IPS-18c (cell line): ENCODE measurements around the gene CALML5.

Experiments
- H3K4me3 ChIP-seq: 2 replicates; pipeline ENCODE4 v1.7.0; 2013; ENCODE audit warnings: low read depth, mild to moderate bottlenecking, low read length, moderate library complexity; ENCODE audit not compliant: insufficient read depth
- H3K9me3 ChIP-seq: one replicate; pipeline ENCODE4 v1.6.1; 2013; ENCODE audit warnings: mild to moderate bottlenecking, low read length, moderate library complexity; ENCODE audit not compliant: control insufficient read depth, insufficient read depth

The CALML5 gene

GRCh38 chr10:5508786-5509185, 9.4 kb upstream of the CALML5 start:
- Histone ChIP-seq H3K4me3 (no peak overlapping the region), H3K9me3 (no peaks in the 10 kb centered on the region)

DNA sequence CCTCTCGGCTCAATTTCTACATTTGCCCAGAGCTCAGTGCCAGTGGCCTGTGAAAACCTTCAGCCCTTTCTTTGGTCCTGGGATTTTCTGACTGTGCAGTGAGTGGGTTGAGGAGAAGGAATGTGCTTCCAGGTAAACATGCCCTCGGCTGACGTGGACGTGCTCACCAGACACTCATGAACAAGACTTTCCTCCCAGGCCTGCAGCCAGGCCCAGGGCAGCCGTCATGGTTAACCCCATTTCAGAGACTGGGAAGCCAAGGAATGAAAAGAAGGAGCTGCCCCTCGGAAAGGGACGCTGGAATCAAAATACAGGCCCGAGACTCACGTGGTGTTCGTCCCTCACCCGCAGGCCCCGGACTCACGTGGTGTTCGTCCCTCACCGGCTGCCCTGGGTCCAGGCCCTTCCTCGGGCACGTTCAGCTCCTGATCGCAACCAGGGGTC, 8.8 kb upstream of the CALML5 start:
- Histone ChIP-seq H3K4me3 (no peak overlapping the region), H3K9me3 (no peaks in the 10 kb centered on the region)

- Histone ChIP-seq H3K4me3 (no peak overlapping the region), H3K9me3 (no peaks in the 10 kb centered on the region)
These were observed 8.3 kb upstream of the CALML5 start for GRCh38 chr10:5507649-5508131.

- Histone ChIP-seq H3K9me3 (no peaks in the 10 kb centered on the region), H3K4me3 (no peak overlapping the region)
These were observed 7.6 kb upstream of the CALML5 start for GRCh38 chr10:5506751-5507648.

DNA sequence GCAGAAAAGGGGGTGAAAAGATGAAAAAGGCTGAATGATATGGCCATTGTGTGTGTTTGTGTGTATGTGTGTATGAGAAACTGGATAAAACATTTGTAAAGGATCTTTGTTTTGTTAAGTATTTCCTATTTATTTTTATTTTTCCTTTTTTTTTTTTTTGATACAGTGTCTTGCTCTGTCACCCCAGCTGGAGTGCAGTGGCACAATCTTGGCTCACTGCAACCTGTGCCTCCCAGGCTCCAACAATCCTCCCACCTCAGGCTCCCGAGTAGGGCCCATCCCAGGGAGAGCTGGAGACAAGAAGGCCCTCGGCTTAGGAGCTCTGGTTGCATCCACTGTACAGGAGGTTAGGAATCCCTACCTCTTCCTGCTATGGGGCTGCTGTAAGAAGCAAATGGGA, 6.9 kb upstream of the CALML5 start:
- Histone ChIP-seq H3K9me3 (no peaks in the 10 kb centered on the region), H3K4me3 (no peak overlapping the region)

- Histone ChIP-seq H3K4me3 (no peak overlapping the region), H3K9me3 (no peaks in the 10 kb centered on the region)
These were observed 5.0 kb upstream of the CALML5 start for GRCh38 chr10:5504146-5505072.

DNA sequence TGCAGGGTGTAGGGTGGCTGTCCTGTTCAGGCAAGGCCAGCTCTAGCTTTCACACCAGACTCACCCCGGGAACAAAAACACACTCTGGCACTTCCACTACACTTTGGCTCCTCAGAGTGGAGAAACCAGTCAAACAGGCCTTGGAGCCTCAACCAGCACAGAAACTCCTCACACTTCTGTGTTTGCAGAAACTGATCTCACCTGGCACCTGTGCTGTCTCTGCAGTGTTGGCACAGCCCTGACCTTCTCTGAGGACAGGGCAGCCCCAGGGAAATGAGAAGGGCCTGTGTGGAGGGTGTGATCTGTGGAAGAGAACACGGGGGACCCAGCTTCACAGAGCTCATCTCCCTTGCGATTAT, 4.1 kb upstream of the CALML5 start:
- Histone ChIP-seq H3K9me3 (no peaks in the 10 kb centered on the region), H3K4me3 (no peak overlapping the region)

- H3K4me3 ChIP-seq = no peak overlapping the region
- no peaks in the 10 kb centered on the region for H3K9me3 ChIP-seq
These were observed 3.5 kb upstream of the CALML5 start for GRCh38 chr10:5502571-5503476.

- Histone ChIP-seq H3K4me3 (no peak overlapping the region), H3K9me3 (no peaks in the 10 kb centered on the region)
These were observed 2.7 kb upstream of the CALML5 start for GRCh38 chr10:5502061-5502521.

DNA sequence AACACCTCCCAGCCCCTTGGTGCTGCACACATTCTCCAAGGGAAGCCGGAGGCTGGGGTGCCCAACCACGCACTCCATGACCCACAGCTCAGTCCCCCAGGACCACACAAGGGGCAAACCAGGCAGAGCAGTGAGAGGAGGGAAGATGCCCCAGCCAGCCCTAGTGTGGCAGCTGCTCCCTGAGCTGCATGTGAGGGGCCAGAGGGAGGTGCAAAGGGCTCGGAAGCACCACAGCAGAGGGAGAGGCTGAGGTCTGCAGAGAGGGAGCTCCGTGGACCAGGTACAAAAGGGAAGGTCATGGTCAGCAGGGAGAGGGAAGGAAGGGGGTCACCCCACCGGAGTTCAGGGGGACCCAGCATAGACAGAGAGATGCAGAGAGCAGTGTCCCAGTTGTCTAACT, 1.5 kb upstream of the CALML5 start:
- no peaks in the 10 kb centered on the region for H3K9me3 ChIP-seq
- no peak overlapping the region for H3K4me3 ChIP-seq

- Histone ChIP-seq H3K9me3 (no peaks in the 10 kb centered on the region), H3K4me3 (no peak overlapping the region)
These were observed 846 bp upstream of the CALML5 start for GRCh38 chr10:5500162-5500670.

GRCh38 chr10:5498791-5499492, 428 bp downstream of the CALML5 start:
- Histone ChIP-seq H3K4me3 (no peak overlapping the region), H3K9me3 (no peaks in the 10 kb centered on the region)

GRCh38 chr10:5497948-5498730, 1.2 kb downstream of the CALML5 start:
- Histone ChIP-seq H3K9me3 (no peaks in the 10 kb centered on the region), H3K4me3 (no peak overlapping the region)

DNA sequence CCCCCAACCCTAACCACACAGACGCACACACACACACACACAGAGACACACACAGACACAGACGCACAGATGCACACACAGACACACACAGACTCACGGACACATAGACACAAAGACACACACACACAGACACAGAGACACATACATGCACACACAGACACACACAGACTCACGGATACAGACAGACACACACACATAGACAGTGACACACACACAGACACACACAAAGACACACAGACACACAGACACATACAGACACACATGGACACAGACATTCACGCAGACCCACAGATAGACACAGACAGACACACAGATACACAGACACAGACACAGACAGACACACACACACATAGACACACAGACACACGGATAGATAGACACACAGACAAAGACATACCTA, 2.1 kb downstream of the CALML5 start:
- Histone ChIP-seq H3K9me3 (no peaks in the 10 kb centered on the region), H3K4me3 (no peak overlapping the region)
